NCI-H1105 treated with DMSO at 0.1 percent for 48 hours (cell line): Measurements from ENCODE around the gene PPP1R1A.

ENCODE experiments used
- DNase-seq: peaks from one replicate; lab custom pipeline; 2025; lab: John Stamatoyannopoulos, UW

The PPP1R1A gene

DNA sequence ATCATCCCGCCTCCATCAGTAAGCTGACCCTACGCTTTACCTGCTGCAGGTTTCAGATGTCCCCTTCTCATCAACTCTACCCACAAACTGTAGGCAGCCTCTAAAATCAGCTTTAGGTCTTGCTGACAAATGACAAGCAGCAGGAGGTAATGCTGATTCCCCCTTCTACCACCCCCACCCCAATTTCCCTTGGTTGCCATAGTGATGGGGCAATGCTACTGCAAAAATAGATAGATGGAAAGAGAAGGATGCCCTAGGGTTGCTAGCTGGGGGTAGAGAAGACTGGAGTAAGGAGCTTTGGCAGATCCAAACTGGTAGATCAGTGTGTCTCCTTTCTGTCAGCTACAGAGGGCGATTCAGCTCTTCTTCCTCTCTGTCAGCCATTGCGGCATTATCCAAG is 58.9 kb downstream of the PPP1R1A start:
- no peak for DNase-seq
